Esophagus (tissue), 2 donors: ENCODE results near the gene CCDC8. TPM values are rescaled to one million over a fixed set of nuclear protein-coding genes. Genes with fewer than 3 reads are reported as not detected.
"Not testable (repeated sequence)": the region's sequence is repeated elsewhere in the genome, so short reads cannot be mapped to it uniquely, and the experiment has no call there.

Experiments used
- H3K27ac ChIP-seq, 2 donors: one replicate each; pipeline ENCODE4 v1.5.1; 2013; ENCODE audit warnings: low read depth in 2 of 2, mild to moderate bottlenecking in 2 of 2, inconsistent platforms in 1 of 2, low read length in 1 of 2, moderate library complexity in 1 of 2
- H3K27me3 ChIP-seq, 2 donors: one replicate each; pipeline ENCODE4 v1.6.1; 2013; ENCODE audit warnings: low read length in 2 of 2, control low read depth in 1 of 2, mild to moderate bottlenecking in 1 of 2; ENCODE audit not compliant: insufficient read depth in 2 of 2, control insufficient read depth in 1 of 2
- H3K36me3 ChIP-seq, 2 donors: one replicate each; pipeline ENCODE4 v1.6.1; 2013; ENCODE audit warnings: low read length in 1 of 2; ENCODE audit not compliant: control insufficient read depth in 2 of 2, insufficient read depth in 2 of 2
- H3K4me1 ChIP-seq, 2 donors: one replicate each; pipeline ENCODE4 v1.6.1; 2013; ENCODE audit warnings: low read length in 1 of 2; ENCODE audit not compliant: control insufficient read depth in 2 of 2, insufficient read depth in 2 of 2
- H3K4me3 ChIP-seq, 2 donors: one replicate each; pipeline ENCODE4 v1.5.1; 2013; ENCODE audit warnings: low read length in 2 of 2, mild to moderate bottlenecking in 2 of 2, low read depth in 1 of 2, moderate library complexity in 1 of 2
- H3K9me3 ChIP-seq, 2 donors: one replicate each; pipeline ENCODE4 v1.6.1; 2013; ENCODE audit warnings: mild to moderate bottlenecking in 2 of 2, low read depth in 1 of 2, low read length in 1 of 2, moderate library complexity in 1 of 2; ENCODE audit not compliant: control insufficient read depth in 2 of 2, insufficient read depth in 1 of 2
- WGBS, 2 donors: extraction: QIAGEN DNeasy Blood & Tissue Kit; methylation state at CpG; one replicate each; pipeline ENCODE4 v1.1.7; 2013; 5-methylcytosine and 5-hydroxymethylcytosine counted together
- polyA plus RNA-seq, 2 donors: library from polyadenylated mRNA; stranded (reverse); fragments of 200-250 nt; gene quantifications; one replicate each; pipeline ENCODE4 v1.2.3, GENCODE V29; 2013
- donor health status: healthy with polysubstance abuse.
- donor health status: Bipolar disorder and iron deficiency.

CCDC8 gene
- polyA plus RNA-seq, 2 donors = 0.28 to 0.31 TPM

DNA sequence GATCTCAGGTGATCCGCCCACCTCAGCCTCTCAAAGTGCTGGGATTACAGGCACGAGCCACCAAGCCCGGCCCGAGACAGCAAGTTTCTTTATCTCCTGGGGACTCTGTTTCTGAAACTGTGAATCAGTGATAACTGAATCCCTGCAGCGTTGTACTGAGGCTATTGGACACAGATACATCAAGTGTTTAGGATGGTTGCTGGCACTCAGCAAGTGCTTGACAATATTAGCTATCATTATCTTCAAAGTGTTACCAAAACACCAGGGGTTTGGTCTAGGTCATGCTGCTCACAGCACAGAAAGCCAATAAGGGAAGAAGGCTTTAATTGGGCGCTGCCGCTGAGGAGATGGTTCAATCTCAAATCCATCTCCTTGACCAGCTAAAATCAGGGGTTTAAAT, 35.9 kb upstream of the CCDC8 start:
- Histone ChIP-seq H3K27me3 (no peaks in the 10 kb centered on the region), H3K36me3 (no peaks in the 10 kb centered on the region), H3K27ac (no peak overlapping the region), H3K4me3 (no peak overlapping the region), H3K9me3 (no peaks in the 10 kb centered on the region), H3K4me1 (no peaks in the 10 kb centered on the region)
- WGBS, 2 donors = 61 to 65% methylated on average over 7 of the region's 7 CpGs

DNA sequence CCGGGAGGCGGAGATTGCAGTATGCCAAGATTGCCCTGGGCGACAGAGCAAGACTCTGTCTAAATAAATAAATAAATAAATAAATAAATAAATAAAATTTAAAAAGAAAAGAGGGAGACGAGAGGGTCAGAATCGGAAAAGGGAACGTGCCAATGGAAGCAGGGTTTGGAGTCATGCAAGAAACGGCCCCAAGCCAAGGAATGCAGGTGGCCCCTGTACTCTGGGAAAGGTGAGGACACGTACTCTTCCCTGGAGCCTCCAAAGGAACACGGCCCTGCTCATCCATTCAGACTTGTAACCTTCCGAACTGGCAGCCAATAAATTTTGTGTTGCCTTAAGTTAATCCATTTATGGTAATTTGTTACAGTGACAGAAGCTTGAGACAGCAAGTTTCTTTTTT, 35.2 kb upstream of the CCDC8 start:
- Histone ChIP-seq H3K27ac (no peak overlapping the region), H3K27me3 (no peaks in the 10 kb centered on the region), H3K4me3 (no peak overlapping the region), H3K36me3 (no peaks in the 10 kb centered on the region), H3K4me1 (no peaks in the 10 kb centered on the region), H3K9me3 (no peaks in the 10 kb centered on the region)
- WGBS, 2 donors = 81 to 89% methylated on average over 10 of the region's 10 CpGs

DNA sequence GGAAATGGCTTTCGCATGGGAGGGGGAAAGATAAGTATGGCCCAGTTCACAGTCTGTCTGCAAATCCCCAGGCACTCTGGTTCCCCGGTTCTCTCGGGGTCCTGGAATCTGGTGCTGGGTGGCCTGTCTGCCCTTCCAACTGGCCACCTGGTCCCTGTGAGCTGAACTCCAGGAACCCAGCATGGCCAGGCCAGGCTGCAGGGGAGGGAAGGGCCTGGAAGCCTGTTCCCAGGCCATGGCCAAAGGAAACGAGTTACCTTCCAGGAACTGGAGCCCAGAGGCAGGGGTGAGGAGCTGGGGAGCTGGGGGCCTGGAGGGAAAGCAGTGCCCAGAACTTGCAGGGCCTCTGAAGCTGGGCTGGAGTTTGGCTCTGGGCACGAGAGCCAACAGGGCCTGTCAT, 34.5 kb upstream of the CCDC8 start:
- no peaks in the 10 kb centered on the region for H3K4me1 ChIP-seq
- H3K9me3 ChIP-seq = no peaks in the 10 kb centered on the region
- H3K4me3 ChIP-seq = no peak overlapping the region
- no peaks in the 10 kb centered on the region for H3K27me3 ChIP-seq
- 72 to 77% methylated on average over 5 of the region's 5 CpGs for WGBS, 2 donors
- H3K27ac ChIP-seq = no peak overlapping the region
- no peaks in the 10 kb centered on the region for H3K36me3 ChIP-seq

DNA sequence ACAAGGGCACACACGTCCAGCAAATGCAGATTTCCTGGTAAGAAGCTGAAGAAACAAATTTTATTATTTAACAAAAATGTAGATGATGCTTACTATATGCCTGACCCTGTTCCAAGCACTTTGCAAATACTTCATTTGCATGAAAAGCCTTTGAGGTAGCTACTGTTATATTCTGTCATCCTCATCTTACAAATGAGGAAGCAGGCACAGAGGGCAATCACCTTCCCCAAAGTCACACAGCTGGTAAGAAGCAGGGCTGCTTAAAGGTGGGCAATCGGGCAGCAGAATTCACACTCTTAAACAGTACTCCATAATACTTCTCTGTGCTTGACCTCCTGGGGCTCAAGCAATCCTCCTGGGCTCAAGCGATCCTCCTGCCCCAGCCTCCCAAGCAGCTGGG, 33.6 kb upstream of the CCDC8 start:
- H3K4me1 ChIP-seq = no peaks in the 10 kb centered on the region
- H3K9me3 ChIP-seq = no peaks in the 10 kb centered on the region
- WGBS, 2 donors = 51 to 53% methylated on average over 3 of the region's 3 CpGs
- no peak overlapping the region for H3K27ac ChIP-seq
- no peaks in the 10 kb centered on the region for H3K36me3 ChIP-seq
- no peak overlapping the region for H3K4me3 ChIP-seq
- no peaks in the 10 kb centered on the region for H3K27me3 ChIP-seq

DNA sequence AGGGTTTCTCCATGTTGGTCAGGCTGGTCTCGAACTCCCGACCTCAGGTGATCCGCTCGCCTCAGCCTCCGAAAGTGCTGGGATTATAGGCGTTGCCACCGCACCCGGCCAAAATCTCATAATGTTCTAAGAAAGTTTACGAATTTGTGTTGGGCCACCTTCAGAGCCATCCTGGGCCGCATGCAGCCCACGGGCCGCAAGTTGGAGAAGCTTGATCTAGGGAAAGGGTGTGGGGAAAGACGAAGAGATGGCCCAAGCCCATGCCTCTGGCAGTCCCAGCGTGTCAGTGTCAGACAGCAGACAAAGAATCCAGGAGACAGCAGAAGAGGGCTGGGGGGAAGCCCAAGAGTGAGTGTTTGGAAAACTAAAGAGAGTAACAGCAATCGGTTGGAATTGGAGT, 32.7 kb upstream of the CCDC8 start:
- Histone ChIP-seq H3K4me3 (no peak overlapping the region), H3K27me3 (no peaks in the 10 kb centered on the region), H3K27ac (no peak overlapping the region), H3K4me1 (no peaks in the 10 kb centered on the region), H3K36me3 (no peaks in the 10 kb centered on the region), H3K9me3 (no peaks in the 10 kb centered on the region)
- 85 to 88% methylated on average over 15 of the region's 15 CpGs for WGBS, 2 donors

DNA sequence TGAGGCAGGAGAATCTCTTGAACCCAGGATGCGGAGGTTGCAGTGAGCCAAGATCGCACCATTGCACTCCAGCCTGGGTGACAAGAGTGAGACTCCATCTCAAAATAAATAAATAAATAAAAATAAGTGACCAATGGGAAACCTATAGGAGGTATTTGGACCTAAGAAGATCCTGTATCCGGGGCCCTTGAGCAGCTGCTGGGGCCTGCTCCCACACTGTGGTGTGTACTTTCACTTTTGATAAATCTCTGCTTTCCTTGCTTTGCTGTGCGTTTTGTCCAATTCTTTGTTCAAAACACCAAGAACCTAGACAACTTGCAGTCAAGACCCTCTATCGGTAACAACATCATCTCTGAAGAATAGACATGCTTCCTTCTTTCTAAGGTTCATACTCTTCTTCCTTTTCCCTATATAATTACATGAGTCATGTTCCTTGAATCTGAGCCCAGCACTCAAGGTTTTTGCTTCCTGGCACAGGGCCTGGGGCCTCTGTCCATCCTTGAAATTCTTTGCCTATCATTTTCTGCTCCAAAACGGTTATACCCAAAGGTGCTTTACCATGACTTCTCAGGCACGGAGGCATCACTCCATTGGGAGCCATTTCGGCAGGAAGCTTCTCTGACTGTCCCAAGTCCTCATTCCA, 29.6 kb upstream of the CCDC8 start:
- H3K4me1 ChIP-seq = no peaks in the 10 kb centered on the region
- no peaks in the 10 kb centered on the region for H3K9me3 ChIP-seq
- no peaks in the 10 kb centered on the region for H3K27me3 ChIP-seq
- no peak overlapping the region for H3K4me3 ChIP-seq
- 48 to 52% methylated on average over 8 of the region's 8 CpGs for WGBS, 2 donors
- no peak overlapping the region for H3K27ac ChIP-seq
- no peaks in the 10 kb centered on the region for H3K36me3 ChIP-seq

DNA sequence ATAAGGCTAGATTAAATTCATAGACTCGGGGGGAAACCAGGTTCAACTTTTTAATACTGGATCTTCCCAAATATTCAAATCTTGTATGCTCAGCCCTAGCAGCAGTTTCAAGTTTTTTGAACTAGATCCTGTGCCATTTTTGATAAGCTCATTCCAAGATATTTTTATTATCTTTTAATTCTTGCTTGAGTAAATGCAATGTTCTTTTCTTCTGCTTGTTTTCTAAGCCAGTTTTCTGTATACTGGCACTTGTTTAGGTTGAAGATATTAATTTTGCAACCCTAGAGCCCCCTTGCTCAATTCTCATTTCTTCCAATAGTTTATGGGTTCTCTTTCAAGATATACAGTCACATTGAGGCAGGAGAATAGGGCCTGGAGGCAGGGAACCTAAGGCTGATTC, 28.5 kb upstream of the CCDC8 start:
- no peak overlapping the region for H3K4me3 ChIP-seq
- H3K27ac ChIP-seq = no peak overlapping the region
- H3K36me3 ChIP-seq = no peaks in the 10 kb centered on the region
- WGBS, 2 donors = 73 to 76% methylated on average over 1 of the region's 1 CpG
- H3K9me3 ChIP-seq = no peaks in the 10 kb centered on the region
- no peaks in the 10 kb centered on the region for H3K4me1 ChIP-seq
- H3K27me3 ChIP-seq = no peaks in the 10 kb centered on the region

DNA sequence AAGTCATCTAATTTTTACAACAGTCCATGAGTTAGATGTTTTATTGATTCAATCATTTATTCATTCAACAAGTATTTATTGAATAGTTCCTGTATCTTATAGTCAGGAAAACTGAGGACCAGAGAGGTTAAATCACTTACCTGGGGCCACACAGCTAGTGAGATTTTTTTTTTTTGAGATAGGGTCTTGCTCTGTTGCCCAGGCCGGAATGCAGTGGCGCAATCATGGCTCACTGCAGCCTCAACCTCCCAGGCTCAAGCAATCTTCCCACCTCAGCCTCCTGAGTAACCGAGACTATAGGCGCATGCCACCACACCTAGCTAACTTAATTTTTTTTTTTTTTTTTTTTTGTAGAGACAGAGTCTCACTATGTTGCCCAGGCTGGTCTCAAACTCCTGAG, 22.3 kb upstream of the CCDC8 start:
- not testable (repeated sequence) for H3K27me3 ChIP-seq, H3K36me3 ChIP-seq, H3K27ac ChIP-seq, H3K4me3 ChIP-seq, H3K9me3 ChIP-seq, H3K4me1 ChIP-seq
- WGBS, 2 donors = 98% methylated on average over 4 of the region's 4 CpGs

DNA sequence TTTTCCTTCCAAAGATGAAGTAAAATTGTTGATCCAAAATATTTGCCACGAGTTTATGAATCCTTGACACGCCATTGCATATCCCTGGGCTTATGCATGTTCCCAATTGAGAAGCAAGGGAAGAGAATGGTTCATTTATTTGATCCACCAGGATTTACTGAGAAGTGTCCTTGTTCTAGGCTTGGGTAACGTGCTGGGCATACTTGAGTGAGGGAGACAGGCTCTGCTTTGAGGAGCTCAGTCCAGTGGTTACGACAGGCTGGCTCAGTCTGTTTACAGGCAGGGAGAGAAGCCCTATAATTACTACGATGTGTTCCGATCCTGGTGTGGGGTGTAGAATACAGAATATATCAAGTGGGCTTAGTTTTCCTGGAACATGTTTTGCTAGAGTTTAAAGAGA, 21.6 kb upstream of the CCDC8 start:
- no peaks in the 10 kb centered on the region for H3K27me3 ChIP-seq
- no peak overlapping the region for H3K27ac ChIP-seq
- 52 to 55% methylated on average over 6 of the region's 6 CpGs for WGBS, 2 donors
- H3K9me3 ChIP-seq = no peaks in the 10 kb centered on the region
- no peaks in the 10 kb centered on the region for H3K4me1 ChIP-seq
- H3K36me3 ChIP-seq = no peaks in the 10 kb centered on the region
- no peak overlapping the region for H3K4me3 ChIP-seq

DNA sequence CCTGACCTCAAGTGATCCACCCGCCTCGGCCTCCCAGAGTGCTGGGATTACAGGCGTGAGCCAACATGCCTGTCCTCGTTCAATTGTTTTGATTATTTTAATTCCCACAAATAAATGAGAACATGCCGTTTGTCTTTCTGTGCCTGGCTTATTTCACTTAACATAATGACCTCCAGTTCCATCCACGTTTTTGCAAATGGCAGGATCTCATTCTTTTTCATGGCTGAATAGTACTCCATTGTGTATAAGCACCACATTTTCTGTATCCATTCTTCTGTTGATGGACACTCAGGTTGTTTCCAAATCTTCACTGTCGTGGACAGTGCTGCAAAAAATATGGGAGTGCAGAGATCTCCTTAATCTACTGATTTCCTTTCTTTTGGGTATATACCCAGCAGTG, 20.1 kb upstream of the CCDC8 start:
- 46 to 52% methylated on average over 7 of the region's 7 CpGs for WGBS, 2 donors
- not testable (repeated sequence) for H3K4me3 ChIP-seq, H3K36me3 ChIP-seq, H3K27ac ChIP-seq, H3K27me3 ChIP-seq, H3K9me3 ChIP-seq, H3K4me1 ChIP-seq
